HCT116 (cell line): Measurements from ENCODE around the gene ECT2. TPM values are rescaled to one million over a fixed set of nuclear protein-coding genes. Genes with fewer than 3 reads are reported as not detected.

Experiments used
- ATAC-seq: fragments of 200-7000 bp; cut with Tn5 transposase; 2 replicates; pipeline ENCODE4 v1.9.1; 2020; ENCODE audit warnings: mild to moderate bottlenecking, moderate library complexity
- BruUV-seq: library from RNA; stranded (reverse); fragments of 400-500 nt; replicated peaks from 2 replicates; lab custom pipeline; 2021; lab: Mats Ljungman, UMichigan
- CTCF ChIA-PET: fragments of 300-600 bp; sonication (Branson Sonifier 250); formaldehyde crosslinking; loops from one replicate; lab custom pipeline; 2021; ENCODE audit warnings: antibody characterized with exemption; lab: Charles Lee
- POLR2A ChIA-PET: fragments of 300-600, 350-600 bp; sonication (Branson Sonifier 250); formaldehyde crosslinking; loops from one replicate; lab custom pipeline; 2021; ENCODE audit warnings: antibody characterized with exemption; lab: Charles Lee
- RAD21 ChIA-PET, 2 experiments: fragments of 300-600 bp; sonication (Branson Sonifier 250); formaldehyde crosslinking; loops; one replicate each; lab custom pipeline; 2023; ENCODE audit warnings: low total read pairs in 2 of 2; ENCODE audit not compliant: uncharacterized antibody in 2 of 2, unreplicated experiment in 2 of 2, low non-redundant PET in 1 of 2; lab: Charles Lee
- DNase-seq: peaks from one replicate; pipeline ENCODE4 v3.0.0-alpha.2; 2010; ENCODE audit warnings: low read depth, low spot score
- H2AFZ ChIP-seq: fragments of 200-600 bp; shearing (Covaris generic), sonication (generic); 2 replicates; pipeline ENCODE4 v1.6.1; 2017; ENCODE audit warnings: low read depth, mixed run types, mixed read lengths, antibody characterized with exemption, low read length; ENCODE audit not compliant: poor library complexity, severe bottlenecking
- H3K27ac ChIP-seq: 2 replicates; pipeline ENCODE4 v1.5.1; 2012; ENCODE audit warnings: low read depth, low read length
- H3K27me3 ChIP-seq: fragments of 200-600 bp; sonication (generic); 2 replicates; pipeline ENCODE4 v1.6.1; 2016; ENCODE audit warnings: mixed run types, low read length, mixed read lengths; ENCODE audit not compliant: insufficient read depth
- H3K36me3 ChIP-seq, 2 experiments: fragments of 200-500 bp in 1 of 2; fragments of 200-600 bp in 1 of 2; sonication (Bioruptor generic) in 1 of 2; sonication (generic) in 1 of 2; 2 replicates each; pipeline versions ENCODE4 v1.5.1 to v1.6.1; 2014 to 2016; ENCODE audit warnings: low read length in 2 of 2, inconsistent platforms in 1 of 2, mixed read lengths in 1 of 2, mixed run types in 1 of 2; ENCODE audit not compliant: insufficient read depth in 2 of 2, control insufficient read depth in 1 of 2
- H3K4me1 ChIP-seq, 2 experiments: fragments of 200-600 bp in 1 of 2; sonication (generic) in 1 of 2; 2 replicates each; pipeline versions ENCODE4 v1.5.1 to v1.6.1; 2012 to 2017; ENCODE audit warnings: low read length in 2 of 2, inconsistent platforms in 1 of 2, mild to moderate bottlenecking in 1 of 2, mixed read lengths in 1 of 2, mixed run types in 1 of 2, moderate library complexity in 1 of 2; ENCODE audit not compliant: insufficient read depth in 2 of 2, control insufficient read depth in 1 of 2
- H3K4me2 ChIP-seq: fragments of 200-600 bp; sonication (generic); 2 replicates; pipeline ENCODE4 v1.6.1; 2017; ENCODE audit warnings: mixed run types, low read length, mixed read lengths
- H3K4me3 ChIP-seq, 2 experiments: fragments of 200-600 bp in 1 of 2; sonication (generic) in 1 of 2; replicated peaks in 1 of 2; 2 replicates each; pipeline ENCODE4 v1.5.1; 2011 to 2016; ENCODE audit warnings: low read length in 2 of 2, control low read depth in 1 of 2, low read depth in 1 of 2, mild to moderate bottlenecking in 1 of 2, mixed read lengths in 1 of 2, mixed run types in 1 of 2
- H3K79me2 ChIP-seq: fragments of 200-600 bp; sonication (generic); 2 replicates; pipeline ENCODE4 v1.6.1; 2017; ENCODE audit warnings: mild to moderate bottlenecking, mixed run types, low read length, moderate library complexity, mixed read lengths; ENCODE audit not compliant: insufficient read depth
- H3K9ac ChIP-seq: fragments of 200-600 bp; sonication (generic); 2 replicates; pipeline ENCODE4 v1.6.1; 2016; ENCODE audit warnings: low read length, mixed read lengths
- H3K9me2 ChIP-seq: fragments of 200-600 bp; sonication (generic), shearing (Covaris generic); 2 replicates; pipeline ENCODE4 v1.6.1; 2017; ENCODE audit warnings: mixed run types, mild to moderate bottlenecking, moderate library complexity; ENCODE audit not compliant: insufficient read depth
- H3K9me3 ChIP-seq, 2 experiments: fragments of 200-500 bp in 1 of 2; fragments of 200-600 bp in 1 of 2; sonication (Bioruptor generic) in 1 of 2; sonication (generic) in 1 of 2; 2 replicates each; pipeline ENCODE4 v1.6.1; 2014 to 2017; ENCODE audit warnings: low read length in 2 of 2, mixed read lengths in 2 of 2, inconsistent platforms in 1 of 2, low read depth in 1 of 2, mild to moderate bottlenecking in 1 of 2, mixed run types in 1 of 2, moderate library complexity in 1 of 2; ENCODE audit not compliant: control insufficient read depth in 1 of 2, insufficient read depth in 1 of 2
- H4K20me1 ChIP-seq: fragments of 200-600 bp; sonication (generic), shearing (Covaris generic); 2 replicates; pipeline ENCODE4 v1.6.1; 2017; ENCODE audit warnings: mixed run types, mild to moderate bottlenecking, moderate library complexity; ENCODE audit not compliant: insufficient read depth
- EGR1 ChIP-seq: IDR thresholded peaks from 2 replicates; pipeline ENCODE4 v1.6.1; 2012; ENCODE audit warnings: low read depth
- EZH2phosphoT487 ChIP-seq: fragments of 200-600 bp; IDR thresholded peaks from 2 replicates; pipeline ENCODE4 v1.6.1; 2018; ENCODE audit warnings: antibody characterized with exemption, borderline replicate concordance
- JUND ChIP-seq: IDR thresholded peaks from 2 replicates; pipeline ENCODE4 v1.6.1; 2012
- POLR2AphosphoS5 ChIP-seq: IDR thresholded peaks from 2 replicates; pipeline ENCODE4 v1.6.1; 2011; ENCODE audit warnings: mild to moderate bottlenecking, low read depth, low read length, moderate library complexity
- SIN3A ChIP-seq: IDR thresholded peaks from 2 replicates; pipeline ENCODE4 v1.6.1; 2012; ENCODE audit warnings: low read depth
- SP1 ChIP-seq: IDR thresholded peaks from 2 replicates; pipeline ENCODE4 v1.6.1; 2012; ENCODE audit warnings: low read depth
- SRF ChIP-seq: IDR thresholded peaks from 2 replicates; pipeline ENCODE4 v1.6.1; 2012; ENCODE audit warnings: low read depth
- YY1 ChIP-seq: IDR thresholded peaks from 2 replicates; pipeline ENCODE4 v1.6.1; 2011; ENCODE audit warnings: low read length, low read depth, moderate library complexity, mild to moderate bottlenecking; ENCODE audit not compliant: insufficient replicate concordance; ENCODE audit errors: extremely low read depth
- ZFX ChIP-seq: fragments of 450-650 bp; IDR thresholded peaks from 2 replicates; pipeline ENCODE4 v1.6.1; 2017
- intact Hi-C: fragments of 100-400 bp; cut with micrococcal nuclease; formaldehyde crosslinking; loops from 2 replicates; pipeline ENCODE4 v1.10.0; 2022
- total RNA-seq: library from RNA; stranded (reverse); gene quantifications from one replicate; pipeline ENCODE4 v1.2.1, GENCODE V29; 2021; ENCODE audit not compliant: unreplicated experiment
- TF ChIP-seq, protein P1 (sequence below): IDR thresholded peaks from 2 replicates; pipeline ENCODE4 v1.6.1; 2011; ENCODE audit warnings: mild to moderate bottlenecking, low read length, moderate library complexity; ENCODE audit not compliant: insufficient replicate concordance; ENCODE audit errors: extremely low read depth
- TF ChIP-seq, protein P2 (sequence below): IDR thresholded peaks from 2 replicates; pipeline ENCODE4 v1.6.1; 2012
- TF ChIP-seq, protein P3 (sequence below): IDR thresholded peaks from 2 replicates; pipeline ENCODE4 v1.6.1; 2012; ENCODE audit warnings: low read depth
- TF ChIP-seq, protein P4 (sequence below): IDR thresholded peaks from 2 replicates; pipeline ENCODE4 v1.6.1; 2012

Gene ECT2
- total RNA-seq, 1 experiment from 2014 or later: 95.6 TPM

DNA sequence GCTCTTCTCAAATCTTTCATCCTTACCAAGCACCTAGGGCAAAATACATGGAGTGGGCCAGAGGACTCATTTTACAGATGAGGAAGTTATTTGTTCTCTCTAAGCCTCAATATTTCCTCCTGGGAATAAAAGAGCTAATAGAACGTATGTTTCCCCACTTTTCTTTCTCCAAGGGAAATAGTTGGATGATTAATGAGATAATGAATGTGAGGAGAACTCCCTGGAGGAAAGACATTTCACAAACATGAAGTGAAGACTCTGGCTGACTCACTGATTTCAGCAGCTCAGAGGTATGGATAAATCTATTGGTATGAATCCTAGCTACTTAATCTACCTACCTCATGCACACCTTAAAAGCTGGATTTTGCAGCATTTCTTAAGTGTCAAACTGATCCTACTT is 98.4 kb downstream of the ECT2 start:
- no peaks in the 10 kb centered on the region for H3K9me2 ChIP-seq
- no peak overlapping the region for H3K27ac ChIP-seq
- no peak overlapping the region for H3K4me3 ChIP-seq
- CTCF ChIA-PET: interaction anchor here (0.8 to 1.6 kb wide), 2 partner anchors 13 to 15 kb away, joined by 3 to 4 read pairs; no protein-coding TSS in a partner anchor
- no peak for TF ChIP-seq SP1
- TF ChIP-seq, protein P1, sequence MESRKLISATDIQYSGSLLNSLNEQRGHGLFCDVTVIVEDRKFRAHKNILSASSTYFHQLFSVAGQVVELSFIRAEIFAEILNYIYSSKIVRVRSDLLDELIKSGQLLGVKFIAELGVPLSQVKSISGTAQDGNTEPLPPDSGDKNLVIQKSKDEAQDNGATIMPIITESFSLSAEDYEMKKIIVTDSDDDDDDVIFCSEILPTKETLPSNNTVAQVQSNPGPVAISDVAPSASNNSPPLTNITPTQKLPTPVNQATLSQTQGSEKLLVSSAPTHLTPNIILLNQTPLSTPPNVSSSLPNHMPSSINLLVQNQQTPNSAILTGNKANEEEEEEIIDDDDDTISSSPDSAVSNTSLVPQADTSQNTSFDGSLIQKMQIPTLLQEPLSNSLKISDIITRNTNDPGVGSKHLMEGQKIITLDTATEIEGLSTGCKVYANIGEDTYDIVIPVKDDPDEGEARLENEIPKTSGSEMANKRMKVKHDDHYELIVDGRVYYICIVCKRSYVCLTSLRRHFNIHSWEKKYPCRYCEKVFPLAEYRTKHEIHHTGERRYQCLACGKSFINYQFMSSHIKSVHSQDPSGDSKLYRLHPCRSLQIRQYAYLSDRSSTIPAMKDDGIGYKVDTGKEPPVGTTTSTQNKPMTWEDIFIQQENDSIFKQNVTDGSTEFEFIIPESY: no peak
- no peak for TF ChIP-seq YY1
- TF ChIP-seq ZFX: no peak
- RAD21 ChIA-PET: no interaction called here
- no peaks in the 10 kb centered on the region for H3K36me3 ChIP-seq
- no peaks in the 10 kb centered on the region for H3K4me1 ChIP-seq
- no peaks in the 10 kb centered on the region for H3K79me2 ChIP-seq
- ATAC-seq (no peak), DNase-seq (no peak)
- no peaks in the 10 kb centered on the region for H3K9me3 ChIP-seq
- no peaks in the 10 kb centered on the region for H3K27me3 ChIP-seq
- H2AFZ ChIP-seq: no peak overlapping the region
- H3K9ac ChIP-seq: no peak overlapping the region
- H4K20me1 ChIP-seq: no peaks in the 10 kb centered on the region
- no TSS peak for BruUV-seq
- POLR2A ChIA-PET: no interaction called here
- no peak overlapping the region for H3K4me2 ChIP-seq
- intact Hi-C loops: no loop called here

DNA sequence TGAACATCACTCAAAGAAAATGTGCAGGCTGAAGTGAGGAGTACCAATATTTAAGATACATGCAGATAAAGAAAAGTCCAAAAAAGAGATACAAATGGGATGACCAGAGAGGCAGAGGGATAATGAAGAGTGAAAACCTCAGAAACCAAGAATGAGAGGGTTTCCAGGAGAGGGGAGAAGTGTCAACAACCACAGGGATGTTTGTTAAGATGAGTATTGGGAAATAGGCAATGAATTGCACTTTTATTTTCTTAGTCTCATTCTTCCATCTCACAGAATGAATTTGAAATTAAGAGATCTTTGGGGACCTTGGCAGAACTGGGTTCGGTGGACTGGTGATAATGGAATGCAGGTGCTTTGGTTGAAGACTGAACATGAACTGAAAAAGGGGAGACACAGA is 102.5 kb downstream of the ECT2 start:
- H3K79me2 ChIP-seq: no peaks in the 10 kb centered on the region
- RAD21 ChIA-PET: no interaction called here
- H3K9ac ChIP-seq: no peak overlapping the region
- POLR2A ChIA-PET: no interaction called here
- no peaks in the 10 kb centered on the region for H3K9me3 ChIP-seq
- H3K4me3 ChIP-seq: no peak overlapping the region
- H4K20me1 ChIP-seq: no peaks in the 10 kb centered on the region
- BruUV-seq: no TSS peak
- no peaks in the 10 kb centered on the region for H3K36me3 ChIP-seq
- CTCF ChIA-PET: no interaction called here
- no peak overlapping the region for H2AFZ ChIP-seq
- DNase-seq (no peak), ATAC-seq (no peak)
- intact Hi-C loops: no loop called here
- H3K27me3 ChIP-seq: no peaks in the 10 kb centered on the region
- H3K4me2 ChIP-seq: no peak overlapping the region
- peaks cover 3 to 9% of the 10 kb centered on the region in 2 experiments; a peak in 3 of 4 replicates for H3K4me1 ChIP-seq
- no peaks in the 10 kb centered on the region for H3K9me2 ChIP-seq
- no peak overlapping the region for H3K27ac ChIP-seq
- TF ChIP-seq, protein P2, sequence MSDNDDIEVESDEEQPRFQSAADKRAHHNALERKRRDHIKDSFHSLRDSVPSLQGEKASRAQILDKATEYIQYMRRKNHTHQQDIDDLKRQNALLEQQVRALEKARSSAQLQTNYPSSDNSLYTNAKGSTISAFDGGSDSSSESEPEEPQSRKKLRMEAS: no peak
- no peak for TF ChIP-seq POLR2AphosphoS5
- no peak for TF ChIP-seq JUND
- TF ChIP-seq, protein P1: no peak
- TF ChIP-seq, protein P3, sequence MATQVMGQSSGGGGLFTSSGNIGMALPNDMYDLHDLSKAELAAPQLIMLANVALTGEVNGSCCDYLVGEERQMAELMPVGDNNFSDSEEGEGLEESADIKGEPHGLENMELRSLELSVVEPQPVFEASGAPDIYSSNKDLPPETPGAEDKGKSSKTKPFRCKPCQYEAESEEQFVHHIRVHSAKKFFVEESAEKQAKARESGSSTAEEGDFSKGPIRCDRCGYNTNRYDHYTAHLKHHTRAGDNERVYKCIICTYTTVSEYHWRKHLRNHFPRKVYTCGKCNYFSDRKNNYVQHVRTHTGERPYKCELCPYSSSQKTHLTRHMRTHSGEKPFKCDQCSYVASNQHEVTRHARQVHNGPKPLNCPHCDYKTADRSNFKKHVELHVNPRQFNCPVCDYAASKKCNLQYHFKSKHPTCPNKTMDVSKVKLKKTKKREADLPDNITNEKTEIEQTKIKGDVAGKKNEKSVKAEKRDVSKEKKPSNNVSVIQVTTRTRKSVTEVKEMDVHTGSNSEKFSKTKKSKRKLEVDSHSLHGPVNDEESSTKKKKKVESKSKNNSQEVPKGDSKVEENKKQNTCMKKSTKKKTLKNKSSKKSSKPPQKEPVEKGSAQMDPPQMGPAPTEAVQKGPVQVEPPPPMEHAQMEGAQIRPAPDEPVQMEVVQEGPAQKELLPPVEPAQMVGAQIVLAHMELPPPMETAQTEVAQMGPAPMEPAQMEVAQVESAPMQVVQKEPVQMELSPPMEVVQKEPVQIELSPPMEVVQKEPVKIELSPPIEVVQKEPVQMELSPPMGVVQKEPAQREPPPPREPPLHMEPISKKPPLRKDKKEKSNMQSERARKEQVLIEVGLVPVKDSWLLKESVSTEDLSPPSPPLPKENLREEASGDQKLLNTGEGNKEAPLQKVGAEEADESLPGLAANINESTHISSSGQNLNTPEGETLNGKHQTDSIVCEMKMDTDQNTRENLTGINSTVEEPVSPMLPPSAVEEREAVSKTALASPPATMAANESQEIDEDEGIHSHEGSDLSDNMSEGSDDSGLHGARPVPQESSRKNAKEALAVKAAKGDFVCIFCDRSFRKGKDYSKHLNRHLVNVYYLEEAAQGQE: no peak
- no peak for TF ChIP-seq SIN3A
- TF ChIP-seq, protein P4, sequence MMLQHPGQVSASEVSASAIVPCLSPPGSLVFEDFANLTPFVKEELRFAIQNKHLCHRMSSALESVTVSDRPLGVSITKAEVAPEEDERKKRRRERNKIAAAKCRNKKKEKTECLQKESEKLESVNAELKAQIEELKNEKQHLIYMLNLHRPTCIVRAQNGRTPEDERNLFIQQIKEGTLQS: no peak
- no peak for TF ChIP-seq SRF
- TF ChIP-seq ZFX: no peak
- no peak for TF ChIP-seq EZH2phosphoT487
- TF ChIP-seq EGR1: no peak
